Dendritic cell treated with granulocyte-macrophage colony-stimulating factor and Interleukin-4, amounts not matched to agents 40 ng/mL and 50 ng/mL, for 4 days (primary cell): ENCODE results near the gene SLC24A4.

Source experiments
- H3K27ac Mint-ChIP-seq: one replicate; pipeline ENCODE4 v1.8.0; 2022; ENCODE audit warnings: mild to moderate bottlenecking, mixed read lengths
- H3K27me3 Mint-ChIP-seq: one replicate; pipeline ENCODE4 v1.8.0; 2022; ENCODE audit warnings: mild to moderate bottlenecking, mixed read lengths
- H3K36me3 Mint-ChIP-seq: one replicate; pipeline ENCODE4 v1.8.0; 2022; ENCODE audit warnings: low read depth, mixed read lengths
- H3K4me1 Mint-ChIP-seq: one replicate; pipeline ENCODE4 v1.8.0; 2022; ENCODE audit warnings: low read depth, mixed read lengths
- H3K4me3 Mint-ChIP-seq: one replicate; pipeline ENCODE4 v1.8.0; 2022; ENCODE audit warnings: mild to moderate bottlenecking, moderate library complexity, mixed read lengths
- H3K9me3 Mint-ChIP-seq: one replicate; pipeline ENCODE4 v1.8.0; 2022; ENCODE audit warnings: mixed read lengths
- intact Hi-C: fragments of 100-400 bp; cut with micrococcal nuclease; formaldehyde crosslinking; loops from one replicate; pipeline ENCODE4 v1.15.0; 2022

SLC24A4 gene

DNA sequence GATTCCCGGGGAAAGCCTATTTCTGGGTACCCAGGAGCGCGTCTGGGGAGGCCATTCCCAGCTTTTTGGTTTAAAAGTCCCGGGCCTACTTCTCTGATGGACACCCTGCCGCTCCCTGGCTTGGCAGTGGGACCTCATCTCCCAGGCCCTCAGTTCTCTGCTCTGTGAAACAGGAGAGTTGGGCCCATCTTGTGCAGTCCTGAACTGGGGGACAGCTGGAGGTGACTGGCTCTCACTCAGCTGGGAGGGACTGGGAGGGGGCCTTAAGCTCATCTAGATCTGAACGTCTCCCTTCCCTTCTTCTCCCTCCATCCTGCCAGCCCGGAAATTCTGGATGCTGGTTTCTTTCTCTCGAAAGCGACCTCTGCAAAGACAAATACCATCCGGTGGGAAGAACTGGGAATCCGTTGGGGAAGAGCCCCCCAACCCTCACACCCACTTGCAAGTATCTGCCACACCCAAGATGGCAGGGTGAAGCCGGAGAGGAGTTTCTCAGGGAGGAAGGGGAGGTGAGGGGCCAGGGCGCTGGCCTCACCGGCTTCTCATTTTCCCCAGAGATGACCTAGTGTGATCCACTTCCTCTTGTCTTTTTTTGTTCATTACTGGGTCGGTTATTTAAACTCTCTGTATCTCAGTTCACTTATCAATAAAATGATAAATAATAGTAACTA lies 192.0 kb downstream of the SLC24A4 start:
- intact Hi-C loops, result loop anchor here (5.0 to 10.0 kb wide), 2 partner anchors 53 to 280 kb away; partner anchors contain the start of gene GOLGA5
- Mint-ChIP-seq H3K27me3 (peaks cover 6% of the 10 kb centered on the region), H3K27ac (peak overlapping the region; percentile 94), H3K4me3 (peak overlapping the region; percentile 86), H3K4me1 (peaks cover 74% of the 10 kb centered on the region), H3K36me3 (peaks cover 51% of the 10 kb centered on the region), H3K9me3 (no peaks in the 10 kb centered on the region)

DNA sequence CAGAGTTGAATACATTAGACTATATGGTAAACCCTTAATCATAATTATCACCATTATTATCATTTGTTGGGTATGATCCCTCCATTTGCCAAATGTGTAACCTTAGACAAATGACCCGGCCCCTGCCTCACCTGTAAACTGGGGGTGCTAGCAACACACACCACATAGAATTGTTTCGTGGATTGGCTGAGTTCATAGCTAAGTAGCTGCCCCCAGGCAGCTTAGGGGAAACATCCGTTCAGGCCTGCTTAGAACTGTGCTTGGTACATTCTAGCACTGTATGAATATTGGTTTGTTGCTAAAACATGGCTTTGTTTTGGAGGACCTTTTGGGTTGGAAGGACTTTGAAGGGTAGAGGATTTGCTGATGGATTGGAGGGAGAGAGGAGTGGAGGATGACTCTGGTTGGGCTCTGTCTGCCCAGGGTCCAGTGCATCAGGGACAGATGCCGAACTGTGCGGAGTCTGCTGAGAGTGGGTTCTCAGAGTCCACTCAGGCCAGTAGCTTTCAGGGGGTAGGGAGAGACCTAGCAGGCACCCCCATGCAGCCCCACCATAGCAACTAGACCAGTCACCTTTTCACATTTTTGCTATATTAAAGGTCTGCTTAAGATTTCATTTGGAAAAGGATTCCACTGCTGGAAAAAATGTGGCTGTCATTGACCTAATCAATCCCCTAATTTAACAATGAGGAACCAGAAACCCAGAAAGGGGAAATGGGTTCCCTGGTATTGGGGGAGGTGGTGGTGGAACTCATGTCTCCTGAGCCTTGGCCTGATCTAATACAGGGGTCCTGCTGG lies 192.8 kb downstream of the SLC24A4 start:
- peak overlapping the region; percentile 94 for H3K27ac Mint-ChIP-seq
- no peaks in the 10 kb centered on the region for H3K9me3 Mint-ChIP-seq
- H3K27me3 Mint-ChIP-seq, result peaks cover 4% of the 10 kb centered on the region
- intact Hi-C loops, result loop anchor here (10.0 kb wide), 1 partner anchor 279 kb away; the partner anchor contains the start of gene GOLGA5
- H3K36me3 Mint-ChIP-seq, result peaks cover 58% of the 10 kb centered on the region
- peak overlapping the region; percentile 86 for H3K4me3 Mint-ChIP-seq
- H3K4me1 Mint-ChIP-seq, result peaks cover 79% of the 10 kb centered on the region

DNA sequence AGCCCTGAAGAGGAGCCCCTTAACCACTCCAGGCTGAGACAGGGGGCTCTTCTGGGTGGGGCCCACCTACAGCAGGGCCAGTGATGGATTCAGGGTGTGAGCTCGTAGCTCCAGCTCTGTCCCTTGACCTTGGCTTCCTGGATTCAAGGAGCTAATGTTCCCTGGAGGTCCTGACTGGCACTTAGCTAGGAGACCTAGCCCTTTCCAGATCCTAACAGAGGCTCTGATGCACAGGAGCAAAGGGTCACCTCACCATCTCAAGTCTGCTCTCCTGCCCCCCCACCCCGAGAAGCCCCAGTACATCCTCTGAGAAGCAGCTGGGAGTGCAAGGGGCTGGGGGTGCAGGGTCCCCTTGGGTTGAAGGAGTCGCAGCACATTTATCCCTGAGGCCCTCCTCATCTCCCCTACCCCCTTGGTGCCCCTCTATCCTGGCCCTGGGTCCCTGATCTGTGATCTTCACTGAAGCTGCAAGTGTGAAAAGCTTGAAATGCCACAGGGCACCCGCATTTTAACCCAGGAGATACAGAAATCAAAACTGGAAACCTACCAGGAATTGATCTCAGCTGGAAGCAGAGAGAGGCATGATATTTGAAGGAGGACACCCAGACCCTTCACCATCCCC lies 193.5 kb downstream of the SLC24A4 start:
- no peaks in the 10 kb centered on the region for H3K9me3 Mint-ChIP-seq
- peaks cover 65% of the 10 kb centered on the region for H3K36me3 Mint-ChIP-seq
- peak overlapping the region; percentile 94 for H3K27ac Mint-ChIP-seq
- H3K27me3 Mint-ChIP-seq, result no peaks in the 10 kb centered on the region
- intact Hi-C loops, result loop anchor here (10.0 kb wide), 1 partner anchor 278 kb away; the partner anchor contains the start of gene GOLGA5
- H3K4me3 Mint-ChIP-seq, result peak overlapping the region; percentile 86
- peaks cover 79% of the 10 kb centered on the region for H3K4me1 Mint-ChIP-seq

DNA sequence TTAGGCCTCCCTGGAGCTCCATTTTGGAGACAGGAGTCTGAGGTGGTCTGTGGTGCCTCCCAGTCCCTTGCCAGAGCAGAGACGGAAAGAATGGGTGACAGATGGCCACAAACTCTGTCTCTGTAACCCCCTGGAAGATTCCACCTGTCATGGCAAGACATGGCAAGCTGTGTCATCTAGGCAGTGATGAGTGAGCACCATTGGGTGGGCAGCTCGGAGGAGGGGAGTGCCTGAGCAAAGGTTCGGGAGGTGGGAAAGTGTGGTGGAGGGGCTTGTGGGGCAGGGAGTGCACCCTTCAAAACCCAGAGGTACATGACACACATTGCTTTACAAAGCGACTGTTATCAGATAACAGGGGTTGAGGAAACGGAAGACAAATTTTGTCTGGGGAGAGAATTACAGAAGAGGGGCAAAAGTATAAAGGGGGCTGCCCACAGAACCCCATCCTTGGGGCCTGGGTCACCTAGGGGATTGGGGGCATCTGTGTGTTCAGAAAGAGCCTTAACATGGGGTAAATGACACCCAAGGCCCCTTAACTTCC lies 194.1 kb downstream of the SLC24A4 start:
- intact Hi-C loops, result loop anchor here (10.0 kb wide), 1 partner anchor 278 kb away; the partner anchor contains the start of gene GOLGA5
- peaks cover 71% of the 10 kb centered on the region for H3K36me3 Mint-ChIP-seq

DNA sequence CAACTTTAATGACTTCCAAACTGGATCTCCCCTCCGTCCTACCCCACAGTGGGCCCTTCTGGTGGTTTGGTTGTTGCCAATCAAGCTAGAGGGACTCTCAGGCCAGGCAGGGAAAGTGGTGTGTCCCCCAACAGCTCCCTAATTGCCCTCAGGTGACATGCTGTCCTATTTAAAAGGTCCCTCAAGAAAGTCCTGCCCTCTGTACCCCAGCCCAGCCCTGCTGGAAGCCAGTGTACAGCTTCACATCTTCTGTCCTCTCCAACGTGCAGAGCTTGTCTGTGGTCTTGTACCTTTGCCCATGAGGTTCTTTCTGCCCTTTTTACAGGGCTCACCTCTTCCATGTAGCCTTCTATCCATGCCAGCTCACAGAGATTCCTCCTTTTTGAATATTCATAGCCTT lies 194.8 kb downstream of the SLC24A4 start:
- Mint-ChIP-seq H3K27ac (peak overlapping the region; percentile 75), H3K27me3 (no peaks in the 10 kb centered on the region), H3K4me3 (peak overlapping the region; percentile 41), H3K4me1 (peaks cover 79% of the 10 kb centered on the region), H3K36me3 (peaks cover 72% of the 10 kb centered on the region), H3K9me3 (no peaks in the 10 kb centered on the region)
- intact Hi-C loops, result loop anchor here (10.0 kb wide), 1 partner anchor 277 kb away; the partner anchor contains the start of gene GOLGA5

More for the DNA sequence above, 194.1 kb downstream of the SLC24A4 start:
- Mint-ChIP-seq H3K4me3 (peak overlapping the region; percentile 46), H3K9me3 (no peaks in the 10 kb centered on the region), H3K27ac (peak overlapping the region; percentile 94), H3K27me3 (no peaks in the 10 kb centered on the region), H3K4me1 (peaks cover 79% of the 10 kb centered on the region)

DNA sequence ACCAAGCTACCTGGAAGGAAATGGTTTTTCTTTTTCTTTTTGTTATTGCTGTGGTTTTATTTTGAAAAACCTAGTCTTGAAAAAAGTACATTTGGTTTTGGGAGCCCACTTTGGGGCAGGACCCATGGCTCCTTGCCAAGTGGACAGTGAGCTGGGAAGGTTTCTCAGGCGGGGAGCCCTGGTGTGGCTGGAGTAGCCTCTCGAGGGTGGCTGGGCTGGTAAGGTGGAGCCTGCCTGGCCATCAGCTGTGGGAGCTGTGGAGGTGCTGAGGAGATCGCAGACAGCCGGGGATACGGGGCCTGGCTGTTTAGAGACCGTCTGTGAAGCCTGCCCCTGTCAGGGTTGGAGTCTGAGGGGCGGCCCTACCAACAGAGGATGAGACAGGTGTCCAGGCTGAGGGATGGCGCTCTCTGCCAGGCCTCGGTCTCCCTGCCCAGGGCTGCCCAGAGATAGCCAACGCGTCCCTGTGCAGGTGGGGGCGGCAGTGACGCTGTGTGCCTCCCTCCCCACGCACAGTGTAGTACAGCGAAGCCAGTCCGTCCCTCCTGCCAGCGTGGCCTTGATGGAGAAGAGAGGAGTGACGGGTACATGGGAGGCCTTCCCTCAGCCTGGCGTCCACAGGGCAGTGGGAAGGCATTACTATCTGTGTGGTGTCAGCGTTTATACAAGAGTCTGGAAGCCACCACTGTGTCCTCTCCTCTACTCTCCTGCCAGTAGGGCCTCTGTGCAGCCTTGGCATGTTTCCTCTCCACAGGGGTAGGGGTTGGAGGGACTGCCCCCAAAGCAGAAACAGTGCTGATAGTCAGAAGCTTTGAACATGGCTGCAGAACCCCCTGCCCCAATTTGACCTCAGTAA lies 196.5 kb downstream of the SLC24A4 start:
- H3K4me1 Mint-ChIP-seq, result peaks cover 89% of the 10 kb centered on the region
- H3K4me3 Mint-ChIP-seq, result no peak overlapping the region
- intact Hi-C loops, result loop anchor here (10.0 kb wide), 1 partner anchor 275 kb away; the partner anchor contains the start of gene GOLGA5
- no peaks in the 10 kb centered on the region for H3K27me3 Mint-ChIP-seq
- peaks cover 64% of the 10 kb centered on the region for H3K36me3 Mint-ChIP-seq
- H3K27ac Mint-ChIP-seq, result peak overlapping the region; percentile 75
- H3K9me3 Mint-ChIP-seq, result no peaks in the 10 kb centered on the region

DNA sequence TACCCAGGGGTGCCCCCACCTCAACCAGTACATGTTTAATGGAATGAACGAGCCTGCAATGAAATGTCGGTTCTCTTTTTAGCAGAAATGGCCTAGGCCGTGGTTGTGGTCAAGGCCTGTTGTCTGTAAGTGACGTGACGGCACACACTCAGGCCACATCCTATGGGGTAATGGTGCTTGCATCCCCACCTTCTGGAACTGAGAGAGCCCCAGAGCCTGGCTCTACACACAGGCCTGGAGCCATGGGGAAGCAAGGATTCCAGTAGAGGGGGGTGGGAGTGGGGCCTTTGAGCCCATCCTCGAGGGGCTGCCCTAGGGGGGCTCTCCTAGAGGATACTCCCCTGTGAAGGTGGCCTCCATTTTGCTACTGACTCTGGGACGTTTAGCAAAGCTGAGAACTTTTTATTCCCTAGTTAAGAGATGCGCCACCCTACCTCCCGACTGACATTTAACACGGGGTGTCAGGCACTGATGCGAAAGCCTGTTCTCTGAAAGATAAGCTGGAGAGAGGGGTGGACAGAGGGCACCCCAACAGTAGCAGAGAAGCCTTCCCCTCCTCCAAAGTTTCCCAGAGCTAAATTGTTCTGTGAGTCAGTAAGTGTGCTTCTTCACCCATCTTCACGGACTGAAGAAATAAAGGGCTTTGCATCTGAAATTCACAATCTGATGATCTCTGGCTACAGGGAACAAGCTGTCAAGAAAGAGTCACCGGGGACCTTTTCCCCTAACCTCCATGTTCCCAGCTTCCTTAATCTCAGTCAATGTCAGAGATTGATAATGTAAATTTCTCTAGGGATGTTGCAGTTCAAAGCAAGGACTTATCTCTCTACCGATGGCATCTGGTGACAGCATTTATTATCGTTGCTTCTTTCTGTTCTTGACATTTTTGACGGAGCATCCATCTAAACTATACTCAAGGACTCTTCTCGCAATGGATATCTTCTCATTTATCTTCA lies 197.4 kb downstream of the SLC24A4 start:
- H3K27ac Mint-ChIP-seq, result peak overlapping the region; percentile 75
- intact Hi-C loops, result no loop called here
- peaks cover 98% of the 10 kb centered on the region for H3K4me1 Mint-ChIP-seq
- no peak overlapping the region for H3K4me3 Mint-ChIP-seq
- H3K36me3 Mint-ChIP-seq, result peaks cover 65% of the 10 kb centered on the region
- no peaks in the 10 kb centered on the region for H3K9me3 Mint-ChIP-seq
- no peaks in the 10 kb centered on the region for H3K27me3 Mint-ChIP-seq

DNA sequence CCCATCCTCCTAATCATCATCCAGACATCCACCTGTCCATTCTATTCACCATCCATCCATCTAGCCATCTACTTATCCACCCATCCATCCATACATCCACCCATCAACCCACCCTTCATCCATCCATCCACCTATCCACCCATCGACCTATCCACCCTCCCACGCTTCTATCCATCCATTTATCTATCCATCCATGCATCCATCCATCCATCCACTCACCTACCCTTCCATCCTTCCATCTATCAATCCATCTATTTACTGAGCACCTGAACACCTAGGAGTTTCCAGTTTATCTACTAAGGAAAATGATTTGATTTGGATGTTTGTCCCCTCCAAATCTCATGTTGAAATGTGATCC lies 198.1 kb downstream of the SLC24A4 start:
- H3K4me3 Mint-ChIP-seq, result no peak overlapping the region
- H3K4me1 Mint-ChIP-seq, result peaks cover 95% of the 10 kb centered on the region
- H3K9me3 Mint-ChIP-seq, result no peaks in the 10 kb centered on the region
- intact Hi-C loops, result no loop called here
- no peak overlapping the region for H3K27ac Mint-ChIP-seq
- H3K36me3 Mint-ChIP-seq, result peaks cover 72% of the 10 kb centered on the region
- H3K27me3 Mint-ChIP-seq, result no peaks in the 10 kb centered on the region

DNA sequence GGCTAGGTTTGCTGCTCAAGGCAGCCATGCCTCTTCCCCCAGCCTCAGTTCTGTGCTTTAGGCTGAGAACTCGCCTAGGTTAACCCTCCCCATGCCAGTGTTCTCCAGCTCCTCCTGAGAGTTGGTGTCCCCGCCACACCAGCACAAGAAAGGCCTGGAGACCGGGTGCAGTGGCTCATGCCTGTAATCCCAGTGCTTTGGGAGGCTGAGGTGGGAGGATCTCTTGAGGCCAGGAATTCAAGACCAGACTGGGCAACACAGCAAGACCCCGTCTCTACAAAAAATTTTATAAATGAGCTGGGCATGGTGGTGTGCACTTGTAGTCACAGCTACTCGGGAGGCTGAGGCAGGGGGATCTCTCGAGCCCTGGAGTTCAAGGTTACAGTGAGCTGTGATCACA lies 200.8 kb downstream of the SLC24A4 start:
- no peaks in the 10 kb centered on the region for H3K9me3 Mint-ChIP-seq
- peak overlapping the region; percentile 66 for H3K27ac Mint-ChIP-seq
- peaks cover 70% of the 10 kb centered on the region for H3K36me3 Mint-ChIP-seq
- no peak overlapping the region for H3K4me3 Mint-ChIP-seq
- intact Hi-C loops, result no loop called here
- H3K4me1 Mint-ChIP-seq, result peaks cover 89% of the 10 kb centered on the region
- no peaks in the 10 kb centered on the region for H3K27me3 Mint-ChIP-seq

DNA sequence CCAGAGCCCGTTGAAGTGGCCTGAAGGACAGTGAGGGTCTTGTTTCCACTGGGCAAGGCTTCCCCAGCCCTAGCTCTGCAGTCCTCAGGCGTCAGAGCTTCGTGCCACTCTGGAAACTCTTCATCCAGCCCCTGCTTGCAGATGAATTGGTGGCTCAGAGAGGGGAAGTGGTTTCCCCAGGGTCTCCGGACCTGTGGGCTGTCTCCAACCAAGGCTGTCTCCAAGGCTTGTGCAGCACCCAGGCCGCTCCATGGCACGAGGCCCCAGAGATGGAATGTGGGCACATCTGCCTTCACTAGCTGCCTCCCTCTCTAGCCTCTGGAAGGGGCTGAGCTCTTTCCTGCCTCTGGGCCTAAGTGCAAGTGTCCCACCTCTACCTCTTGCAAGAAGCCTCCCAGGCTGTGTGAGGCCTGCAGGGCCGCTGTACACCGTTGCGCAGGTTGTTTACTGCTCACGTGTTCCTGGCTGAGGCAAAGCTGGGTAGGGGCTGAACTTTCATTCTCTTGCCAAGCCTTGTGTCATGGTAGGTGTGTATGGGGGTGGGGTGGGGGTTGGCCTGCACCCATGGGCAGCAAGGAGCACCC lies 201.7 kb downstream of the SLC24A4 start:
- peak overlapping the region; percentile 66 for H3K27ac Mint-ChIP-seq

DNA sequence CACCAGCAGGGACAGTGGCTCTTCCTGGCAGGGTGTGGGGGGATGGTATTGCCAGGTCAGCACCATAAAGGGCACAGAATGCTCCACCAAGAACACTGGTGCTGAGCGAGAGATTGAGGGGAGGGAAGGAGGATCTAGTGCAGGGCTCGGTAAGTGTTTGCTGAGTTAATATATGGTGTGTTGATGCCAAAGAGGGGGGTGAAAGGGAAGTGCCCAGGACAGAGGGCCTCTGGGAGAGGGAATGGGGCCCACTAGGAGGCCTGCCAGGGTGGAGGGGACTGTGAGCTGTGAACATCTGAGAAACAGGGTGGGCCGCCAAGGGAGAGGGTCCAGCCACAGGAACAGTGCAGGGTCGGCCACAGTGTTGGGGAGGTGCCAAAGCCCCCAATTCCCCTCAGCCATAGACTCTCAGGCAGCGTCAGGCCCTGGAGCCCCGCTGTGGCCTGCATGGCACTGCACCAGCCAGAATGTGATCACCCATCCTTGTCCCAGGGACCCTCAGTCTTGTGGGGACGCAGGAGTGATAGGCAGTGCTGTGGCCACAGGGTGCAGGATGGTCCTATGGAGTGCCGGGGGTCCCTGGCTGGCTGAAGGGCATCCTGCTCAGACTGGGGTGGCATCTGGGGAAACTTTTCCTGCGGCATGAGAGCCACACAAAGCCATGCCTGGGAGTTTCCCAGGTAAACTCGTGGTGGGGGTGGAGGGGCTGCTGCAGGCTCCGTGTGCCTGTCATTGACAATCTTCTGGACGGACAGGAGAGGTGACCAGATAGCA lies 202.5 kb downstream of the SLC24A4 start:
- H3K4me3 Mint-ChIP-seq, result no peak overlapping the region
- H3K27ac Mint-ChIP-seq, result peak overlapping the region; percentile 66
- H3K9me3 Mint-ChIP-seq, result no peaks in the 10 kb centered on the region
- intact Hi-C loops, result no loop called here
- H3K36me3 Mint-ChIP-seq, result peaks cover 70% of the 10 kb centered on the region
- H3K4me1 Mint-ChIP-seq, result peaks cover 82% of the 10 kb centered on the region
- no peaks in the 10 kb centered on the region for H3K27me3 Mint-ChIP-seq

More for the DNA sequence above, 201.7 kb downstream of the SLC24A4 start:
- Mint-ChIP-seq H3K9me3 (no peaks in the 10 kb centered on the region), H3K36me3 (peaks cover 70% of the 10 kb centered on the region), H3K4me3 (no peak overlapping the region), H3K4me1 (peaks cover 82% of the 10 kb centered on the region), H3K27me3 (no peaks in the 10 kb centered on the region)
- intact Hi-C loops, result no loop called here
